ENCODE data around the gene CDH20. TPM values are rescaled to one million over a fixed set of nuclear protein-coding genes. Genes with fewer than 3 reads are reported as not detected.

Gene CDH20
- total and polyA plus RNA-seq, 2 experiments from 2014 or later = 1.3 to 3.6 TPM

GRCh38 chr18:61575419-61575818 lies 242.2 kb downstream of the CDH20 start:
- H3K4me1 ChIP-seq (ENCODE audit: insufficient read depth) = no peaks in the 10 kb centered on the region
- H2AFZ ChIP-seq = no peak overlapping the region
- H3K79me2 ChIP-seq = no peaks in the 10 kb centered on the region
- no peak overlapping the region for H3K4me3 ChIP-seq
- no peak for TF ChIP-seq EZH2phosphoT487 (IDR thresholded peaks at IDR 0.05; ENCODE audit: low read depth, severe bottlenecking, unreplicated experiment)
- no peak for TF ChIP-seq CTCF (IDR thresholded peaks at IDR 0.05; ENCODE audit: poor library complexity)
- TF ChIP-seq EZH2 (IDR thresholded peaks at IDR 0.05; ENCODE audit: borderline replicate concordance) = no peak
- no peaks in the 10 kb centered on the region for H3K9me2 ChIP-seq (replicated peaks; ENCODE audit: insufficient read depth)
- no peak for DNase-seq (ENCODE audit: low spot score)
- no peaks in the 10 kb centered on the region for H3K9me3 ChIP-seq (ENCODE audit: low read depth)
- H3K27me3 ChIP-seq = no peaks in the 10 kb centered on the region
- H3K4me2 ChIP-seq = no peak overlapping the region
- WGBS (ENCODE audit: low lambda C conversion rate, missing lambda C conversion rate) = 57% methylated on average over 3 of the region's 3 CpGs
- H3K27ac ChIP-seq = no peak overlapping the region
- H4K20me1 ChIP-seq (ENCODE audit: insufficient read depth, poor library complexity, severe bottlenecking) = no peaks in the 10 kb centered on the region
- no peaks in the 10 kb centered on the region for H3K36me3 ChIP-seq (replicated peaks; ENCODE audit: insufficient read depth, low read depth)

- H3K4me1 ChIP-seq (ENCODE audit: insufficient read depth) = no peaks in the 10 kb centered on the region
- no peaks in the 10 kb centered on the region for H4K20me1 ChIP-seq (ENCODE audit: insufficient read depth, poor library complexity, severe bottlenecking)
- H3K27me3 ChIP-seq = no peaks in the 10 kb centered on the region
- H3K27ac ChIP-seq = no peak overlapping the region
- no peak overlapping the region for H3K4me3 ChIP-seq
- H2AFZ ChIP-seq = no peak overlapping the region
- no peaks in the 10 kb centered on the region for H3K36me3 ChIP-seq (replicated peaks; ENCODE audit: insufficient read depth, low read depth)
- WGBS (ENCODE audit: low lambda C conversion rate, missing lambda C conversion rate) = 94% methylated on average over 2 of the region's 2 CpGs
- no peaks in the 10 kb centered on the region for H3K9me2 ChIP-seq (replicated peaks; ENCODE audit: insufficient read depth)
- H3K4me2 ChIP-seq = no peak overlapping the region
- H3K9me3 ChIP-seq (ENCODE audit: low read depth) = no peaks in the 10 kb centered on the region
- TF ChIP-seq EZH2 (IDR thresholded peaks at IDR 0.05; ENCODE audit: borderline replicate concordance) (no peak), CTCF (IDR thresholded peaks at IDR 0.05; ENCODE audit: poor library complexity) (no peak), EZH2phosphoT487 (IDR thresholded peaks at IDR 0.05; ENCODE audit: low read depth, severe bottlenecking, unreplicated experiment) (no peak)
- DNase-seq (ENCODE audit: low spot score) = no peak
- no peaks in the 10 kb centered on the region for H3K79me2 ChIP-seq
These were observed 245.6 kb downstream of the CDH20 start for GRCh38 chr18:61578846-61579245.

DNA sequence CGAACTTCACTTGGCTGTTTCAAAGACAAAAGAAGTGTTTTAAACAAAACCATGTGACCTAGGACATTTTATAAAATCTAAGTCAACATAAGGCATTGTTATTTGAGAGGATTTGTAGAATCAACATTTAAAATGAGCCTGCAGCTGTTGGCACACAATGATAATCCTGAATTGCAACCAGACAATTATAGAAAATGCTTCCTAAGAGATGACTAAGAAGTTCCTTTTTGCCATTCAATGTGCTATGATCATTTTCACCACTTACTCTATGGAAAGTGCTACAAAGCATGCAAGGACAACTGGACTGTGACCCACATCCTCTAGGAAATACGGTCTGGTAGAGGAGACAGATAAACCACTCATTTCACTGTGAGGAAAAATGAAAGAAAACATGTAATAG lies 246.4 kb downstream of the CDH20 start:
- Histone ChIP-seq H3K4me2 (no peak overlapping the region), H2AFZ (no peak overlapping the region)
- 51% methylated on average over 2 of the region's 2 CpGs for WGBS (ENCODE audit: low lambda C conversion rate, missing lambda C conversion rate)

More for the DNA sequence above, 246.4 kb downstream of the CDH20 start:
- H4K20me1 ChIP-seq (ENCODE audit: insufficient read depth, poor library complexity, severe bottlenecking) = no peaks in the 10 kb centered on the region
- H3K27me3 ChIP-seq = no peaks in the 10 kb centered on the region
- no peaks in the 10 kb centered on the region for H3K9me3 ChIP-seq (ENCODE audit: low read depth)
- no peak overlapping the region for H3K27ac ChIP-seq
- no peak for DNase-seq (ENCODE audit: low spot score)
- H3K9me2 ChIP-seq (replicated peaks; ENCODE audit: insufficient read depth) = no peaks in the 10 kb centered on the region
- H3K4me3 ChIP-seq = no peak overlapping the region
- no peaks in the 10 kb centered on the region for H3K79me2 ChIP-seq
- no peaks in the 10 kb centered on the region for H3K4me1 ChIP-seq (ENCODE audit: insufficient read depth)
- no peaks in the 10 kb centered on the region for H3K36me3 ChIP-seq (replicated peaks; ENCODE audit: insufficient read depth, low read depth)
- TF ChIP-seq CTCF (IDR thresholded peaks at IDR 0.05; ENCODE audit: poor library complexity) = no peak
- TF ChIP-seq EZH2phosphoT487 (IDR thresholded peaks at IDR 0.05; ENCODE audit: low read depth, severe bottlenecking, unreplicated experiment) = no peak
- TF ChIP-seq EZH2 (IDR thresholded peaks at IDR 0.05; ENCODE audit: borderline replicate concordance) = no peak

Data from hepatocyte (in vitro differentiated cells).